ENCODE results near the gene BMP6. TPM values are rescaled to one million over a fixed set of nuclear protein-coding genes. Genes with fewer than 3 reads are reported as not detected.

The BMP6 gene
- total RNA-seq, 1 experiment from 2014 or later, result 0.28 TPM

DNA sequence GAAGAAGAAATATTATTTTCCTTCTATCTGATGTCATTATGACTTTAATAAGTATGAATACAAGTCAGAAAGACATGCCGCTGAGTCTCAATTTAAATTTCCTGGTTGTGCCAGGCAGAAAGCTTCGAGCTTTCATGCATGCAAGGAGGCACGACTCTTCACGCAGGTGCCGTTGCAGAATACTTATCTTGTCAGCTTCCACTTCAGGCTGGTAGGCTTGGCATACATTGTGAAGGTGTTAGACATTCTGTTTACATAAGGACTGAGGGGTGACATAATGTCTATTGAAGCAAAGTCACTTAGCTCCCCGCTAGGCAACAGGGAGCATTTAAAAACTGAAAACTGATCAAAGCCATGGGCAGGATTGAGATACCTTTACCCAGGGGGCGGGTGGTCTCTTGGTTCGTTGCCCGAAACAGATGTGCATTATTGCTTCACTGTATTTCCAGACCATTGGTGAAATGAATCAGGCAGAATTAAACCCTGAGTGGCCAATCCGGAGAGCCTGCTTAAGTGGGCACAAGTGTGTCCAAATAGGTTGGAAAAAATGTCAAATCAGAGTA lies 16.4 kb downstream of the BMP6 start:
- Mint-ChIP-seq H3K4me3 (no peak overlapping the region), H3K27ac (no peak overlapping the region), H3K4me1 (peaks cover 17 to 20% of the 10 kb centered on the region in 2 experiments), H3K9me3 (no peaks in the 10 kb centered on the region), H3K27me3 (ENCODE audit: low read depth) (peaks cover 21% of the 10 kb centered on the region), H3K36me3 (ENCODE audit: insufficient read depth in 1 of 3, low read depth in 3 of 3) (no peaks in the 10 kb centered on the region)
- H3K27me3 ChIP-seq (ENCODE audit: insufficient read depth, low read length), result no peaks in the 10 kb centered on the region
- H2BK15ac ChIP-seq (ENCODE audit: low read depth, low read length), result no peak overlapping the region
- no peaks in the 10 kb centered on the region for H3K23me2 ChIP-seq (ENCODE audit: insufficient read length, low read depth, low read length, poor library complexity, severe bottlenecking)
- no peak overlapping the region for H2BK5ac ChIP-seq (ENCODE audit: insufficient read length, low read length)
- H4K20me1 ChIP-seq (ENCODE audit: control insufficient read depth, insufficient read depth, insufficient read length), result no peaks in the 10 kb centered on the region
- H3K4ac ChIP-seq (ENCODE audit: low read depth, low read length), result no peak overlapping the region
- no peaks in the 10 kb centered on the region for H3K79me1 ChIP-seq (ENCODE audit: insufficient read depth, low read depth, low read length, poor library complexity, severe bottlenecking)
- H2AFZ ChIP-seq (ENCODE audit: low read length), result no peak overlapping the region
- H3T11ph ChIP-seq (ENCODE audit: low read length), result no peak overlapping the region
- H4K91ac ChIP-seq (ENCODE audit: insufficient read length, low read depth, low read length), result no peak overlapping the region
- no peak overlapping the region for H3K18ac ChIP-seq (ENCODE audit: insufficient read length, low read depth, low read length)
- H3K4me2 ChIP-seq (ENCODE audit: insufficient read depth, insufficient read length, low read length), result no peak overlapping the region
- no peak overlapping the region for H3K27ac ChIP-seq (ENCODE audit: insufficient read length, low read depth, low read length)
- H3K9ac ChIP-seq (ENCODE audit: extremely low read depth, insufficient read length, low read length), result no peak overlapping the region
- H2AK5ac ChIP-seq (ENCODE audit: insufficient read length, low read length), result no peak overlapping the region
- no peak overlapping the region for H2BK120ac ChIP-seq (ENCODE audit: low read depth, low read length, poor library complexity, severe bottlenecking)
- no peak overlapping the region for H2BK12ac ChIP-seq (ENCODE audit: insufficient read length, low read depth, low read length)
- no peak overlapping the region for H4K5ac ChIP-seq (ENCODE audit: insufficient read length, low read depth, low read length)
- no peak overlapping the region for H4K8ac ChIP-seq (replicated peaks; ENCODE audit: insufficient read length, low read depth, low read length)
- TF ChIP-seq, protein P1, sequence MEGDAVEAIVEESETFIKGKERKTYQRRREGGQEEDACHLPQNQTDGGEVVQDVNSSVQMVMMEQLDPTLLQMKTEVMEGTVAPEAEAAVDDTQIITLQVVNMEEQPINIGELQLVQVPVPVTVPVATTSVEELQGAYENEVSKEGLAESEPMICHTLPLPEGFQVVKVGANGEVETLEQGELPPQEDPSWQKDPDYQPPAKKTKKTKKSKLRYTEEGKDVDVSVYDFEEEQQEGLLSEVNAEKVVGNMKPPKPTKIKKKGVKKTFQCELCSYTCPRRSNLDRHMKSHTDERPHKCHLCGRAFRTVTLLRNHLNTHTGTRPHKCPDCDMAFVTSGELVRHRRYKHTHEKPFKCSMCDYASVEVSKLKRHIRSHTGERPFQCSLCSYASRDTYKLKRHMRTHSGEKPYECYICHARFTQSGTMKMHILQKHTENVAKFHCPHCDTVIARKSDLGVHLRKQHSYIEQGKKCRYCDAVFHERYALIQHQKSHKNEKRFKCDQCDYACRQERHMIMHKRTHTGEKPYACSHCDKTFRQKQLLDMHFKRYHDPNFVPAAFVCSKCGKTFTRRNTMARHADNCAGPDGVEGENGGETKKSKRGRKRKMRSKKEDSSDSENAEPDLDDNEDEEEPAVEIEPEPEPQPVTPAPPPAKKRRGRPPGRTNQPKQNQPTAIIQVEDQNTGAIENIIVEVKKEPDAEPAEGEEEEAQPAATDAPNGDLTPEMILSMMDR (conservative IDR thresholded peaks at IDR 0.05), result no peak
- no peak overlapping the region for H3K56ac ChIP-seq (ENCODE audit: insufficient read length, low read depth, low read length)
- no peak overlapping the region for H3K14ac ChIP-seq (ENCODE audit: insufficient read depth, low read length)
- no peak for DNase-seq
- no peak overlapping the region for H3K23ac ChIP-seq (ENCODE audit: insufficient read length, low read depth, low read length)
- WGBS (ENCODE audit: extremely low coverage, insufficient read length, low lambda C conversion rate), result no CpG with 5 or more reads among the region's 10 CpGs
- no peaks in the 10 kb centered on the region for H3K9me3 ChIP-seq (ENCODE audit: control insufficient read depth, low read depth, low read length)
- H2BK20ac ChIP-seq (ENCODE audit: low read depth, low read length, poor library complexity, severe bottlenecking), result no peak overlapping the region
- no peaks in the 10 kb centered on the region for H3K79me2 ChIP-seq (ENCODE audit: insufficient read depth, low read length)
- H3K4me1 ChIP-seq (ENCODE audit: insufficient read depth, low read length), result no peaks in the 10 kb centered on the region
